Activated CD4-positive, alpha-beta T cell treated with anti-CD3 and anti-CD28 coated beads for 4 hours (primary cell): Measurements from ENCODE around the gene LRRC73.
"Not testable (repeated sequence)": the region's sequence is repeated elsewhere in the genome, so short reads cannot be mapped to it uniquely, and the experiment has no call there.

Source experiments
- DNase-seq, 2 donors: peaks; one replicate each; pipeline ENCODE4 v3.0.0-alpha.2; 2020

LRRC73 gene

DNA sequence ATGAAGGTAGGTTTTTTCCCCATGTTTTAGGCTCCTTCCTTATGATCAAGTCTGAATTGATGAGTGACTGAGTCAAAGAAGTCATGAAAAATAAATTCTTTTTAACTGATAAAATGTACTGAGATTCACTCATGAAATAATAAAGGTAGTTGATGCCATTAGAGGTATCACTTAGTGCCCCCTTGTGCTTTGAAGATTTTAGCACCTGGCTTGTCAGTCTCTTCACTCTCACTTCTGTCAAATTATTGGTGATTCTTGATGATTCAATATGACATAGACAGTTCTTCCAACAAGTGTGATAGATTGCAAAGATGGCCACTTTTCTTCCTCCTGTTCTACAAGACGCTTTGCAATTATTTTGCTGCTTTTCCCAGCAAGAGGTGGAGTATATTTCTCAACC lies 50.6 kb downstream of the LRRC73 start:
- DNase-seq, result no peak

DNA sequence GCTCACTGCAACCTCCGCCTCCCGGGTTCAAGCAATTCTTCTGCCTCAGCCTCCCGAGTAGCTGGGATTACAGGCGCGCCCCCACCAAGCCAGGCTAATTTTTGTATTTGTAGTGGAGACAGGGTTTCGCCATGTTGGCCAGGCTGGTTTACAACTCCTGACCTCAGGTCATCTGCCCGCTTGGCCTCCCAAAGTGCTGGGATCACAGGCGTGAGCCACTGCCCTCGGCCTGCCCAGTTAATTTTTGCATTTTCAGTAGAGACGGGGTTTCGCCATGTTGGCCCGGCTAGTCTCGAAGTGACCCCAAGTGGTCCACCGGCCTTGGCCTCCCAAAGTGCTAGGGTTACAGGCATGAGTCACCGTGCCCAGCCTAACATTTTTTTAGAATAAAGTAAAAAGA lies 52.0 kb downstream of the LRRC73 start:
- DNase-seq, result not testable (repeated sequence)

GRCh38 chr6:43457643-43458042 lies 52.5 kb downstream of the LRRC73 start:
- DNase-seq, result no peak
